ENCODE measurements around the gene TRAFD1.
"Not testable (repeated sequence)": the region's sequence is repeated elsewhere in the genome, so short reads cannot be mapped to it uniquely, and the experiment has no call there.

Gene TRAFD1

DNA sequence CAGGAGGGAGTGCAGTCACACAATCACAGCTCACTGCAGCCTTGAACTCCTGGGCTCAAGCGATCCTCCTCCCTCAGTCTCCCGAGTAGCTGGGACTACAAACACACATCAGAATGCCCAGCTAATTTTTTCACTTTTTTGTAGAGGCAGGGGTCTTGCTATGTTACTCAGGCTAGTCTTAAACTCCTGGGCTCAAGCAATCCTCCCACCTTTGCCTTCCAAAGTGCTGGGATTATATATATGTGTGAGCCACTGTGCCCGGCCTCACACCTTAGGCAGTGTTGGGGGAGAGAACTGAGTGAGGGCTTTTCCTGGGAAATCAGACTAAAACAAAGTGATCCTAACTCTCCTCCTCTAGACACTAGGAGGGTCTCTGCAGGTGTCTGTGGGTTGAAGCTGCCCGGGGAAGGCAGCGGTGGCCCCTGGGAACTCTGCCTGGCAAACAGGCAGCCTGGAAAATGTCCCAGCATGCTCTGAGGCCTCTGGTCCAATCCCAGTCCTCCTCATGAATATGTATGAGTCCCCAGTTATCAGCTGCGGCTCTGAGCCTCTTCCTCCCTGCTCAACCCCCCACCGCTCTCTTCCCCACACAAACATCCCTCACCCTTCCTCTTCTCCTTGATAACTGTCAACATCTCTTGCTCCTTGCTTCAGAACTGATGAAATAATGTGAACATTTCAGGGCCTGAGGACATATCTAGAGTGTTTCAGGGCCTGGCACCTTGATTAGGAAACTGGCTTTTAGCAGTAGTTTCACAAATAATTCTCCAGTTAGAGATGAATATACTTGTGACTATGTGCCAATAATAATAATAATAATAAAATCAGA is 8.9 kb upstream of the TRAFD1 start:
- DNase-seq, result peak; percentile 82

DNA sequence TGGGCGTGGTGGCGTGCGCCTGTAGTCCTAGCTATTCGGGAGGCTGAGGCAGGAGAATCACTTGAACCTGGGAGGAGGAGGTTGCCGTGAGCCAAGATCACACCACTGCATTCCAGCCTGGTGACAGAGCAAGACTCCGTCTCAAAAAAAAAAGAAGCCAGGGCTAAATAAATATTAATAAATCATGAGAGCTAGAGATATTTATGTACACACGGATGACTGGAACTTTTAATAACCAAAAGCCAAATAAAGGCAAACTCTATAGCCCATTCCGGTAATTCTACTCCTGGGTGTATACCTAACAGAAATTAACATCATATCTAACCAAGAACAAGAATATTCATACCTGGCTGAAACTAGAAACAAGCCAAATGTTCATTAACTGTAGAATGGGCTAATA is 7.7 kb upstream of the TRAFD1 start:
- no peak for DNase-seq

DNA sequence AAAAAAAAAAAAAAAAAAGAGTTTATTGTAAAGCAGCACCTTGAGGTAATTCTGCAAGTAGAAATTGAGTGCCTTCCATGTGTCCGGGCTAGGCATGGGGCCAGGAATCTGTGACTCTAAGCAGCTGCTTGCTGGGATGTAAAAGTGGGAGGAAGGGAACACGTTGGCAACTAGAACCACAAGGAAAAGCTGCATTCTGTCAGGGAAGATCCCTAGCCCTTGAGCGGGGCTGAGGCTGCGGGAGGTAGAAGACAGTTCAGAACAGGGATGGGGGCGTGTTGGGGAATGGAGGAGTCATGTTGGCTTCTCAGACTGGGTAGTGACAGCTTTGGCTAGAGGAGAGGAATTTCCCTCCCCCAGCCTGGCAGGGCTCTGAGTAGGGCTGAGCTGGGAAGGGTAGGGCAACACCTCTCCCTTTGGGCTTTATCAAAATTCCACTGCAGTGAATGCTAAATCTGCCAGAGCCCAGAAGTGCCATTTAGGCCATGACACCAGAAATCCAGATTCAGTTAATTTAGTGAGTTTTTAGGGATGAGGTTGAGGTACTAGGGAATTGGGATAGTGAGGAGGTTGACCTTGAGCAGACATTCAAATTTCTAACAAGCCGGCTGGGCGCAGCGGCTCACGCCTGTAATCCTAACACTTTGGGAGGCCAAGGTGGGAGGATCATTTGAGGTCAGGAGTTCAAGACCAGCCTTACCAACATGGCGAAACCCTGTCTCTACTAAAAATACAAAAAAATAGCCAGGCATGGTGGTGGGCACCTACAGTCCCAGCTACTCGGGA is 3.4 kb upstream of the TRAFD1 start:
- DNase-seq, result no peak

DNA sequence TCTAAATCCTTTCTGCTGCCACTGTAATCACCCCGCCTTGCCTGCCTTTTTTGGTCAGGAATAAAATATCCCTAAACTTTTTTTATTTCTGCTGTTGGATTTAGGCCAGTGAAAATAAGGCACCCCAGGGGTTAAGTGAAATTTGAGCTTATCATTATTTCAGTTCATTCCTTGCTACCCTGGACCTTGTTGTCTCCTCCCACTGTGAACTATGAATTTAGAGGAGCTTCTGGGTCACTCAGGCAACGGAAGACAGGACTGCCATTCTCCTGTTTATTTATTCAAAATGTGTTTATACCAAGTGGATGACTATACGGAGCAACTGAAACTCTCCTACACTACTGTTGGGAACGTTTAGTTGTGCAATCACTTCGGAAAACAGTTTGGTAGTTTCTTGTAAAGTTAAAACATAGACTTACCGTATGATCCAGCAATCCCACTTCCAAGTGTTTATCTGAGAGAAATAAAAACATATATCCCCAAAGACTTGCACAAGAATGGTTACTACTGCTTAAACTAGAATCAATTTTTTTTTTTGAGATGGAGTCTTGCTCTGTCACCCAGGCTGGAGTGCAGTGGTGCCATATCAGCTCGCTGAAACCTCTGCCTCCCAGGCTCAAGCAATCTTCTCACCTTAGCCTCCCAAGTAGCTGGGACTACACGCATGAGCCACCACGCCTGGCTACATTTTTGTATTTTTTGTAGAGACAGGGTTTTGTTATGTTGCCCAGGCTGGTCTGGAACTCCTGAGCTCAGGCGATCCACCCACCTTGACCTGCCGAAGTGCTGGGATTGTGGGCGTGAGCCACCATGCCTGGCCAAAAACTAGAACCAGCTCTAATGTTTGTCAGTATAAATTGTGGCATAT is 2.3 kb upstream of the TRAFD1 start:
- no peak for DNase-seq

DNA sequence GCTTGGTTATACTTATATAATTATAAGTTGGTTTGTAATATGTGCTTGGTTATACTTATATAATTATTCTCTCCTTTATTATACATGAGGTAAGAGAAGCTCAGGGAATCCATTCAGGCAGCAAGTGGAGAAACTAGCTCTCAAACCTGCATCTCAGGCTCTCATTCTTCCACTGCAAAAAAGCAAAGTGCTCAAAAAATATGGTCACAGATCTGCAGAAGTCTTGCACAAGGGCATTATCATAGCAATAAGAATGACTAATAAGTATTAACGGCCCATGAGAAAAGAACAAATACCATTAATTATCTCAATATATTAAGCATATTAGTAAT is 476 bp upstream of the TRAFD1 start:
- no peak for DNase-seq

DNA sequence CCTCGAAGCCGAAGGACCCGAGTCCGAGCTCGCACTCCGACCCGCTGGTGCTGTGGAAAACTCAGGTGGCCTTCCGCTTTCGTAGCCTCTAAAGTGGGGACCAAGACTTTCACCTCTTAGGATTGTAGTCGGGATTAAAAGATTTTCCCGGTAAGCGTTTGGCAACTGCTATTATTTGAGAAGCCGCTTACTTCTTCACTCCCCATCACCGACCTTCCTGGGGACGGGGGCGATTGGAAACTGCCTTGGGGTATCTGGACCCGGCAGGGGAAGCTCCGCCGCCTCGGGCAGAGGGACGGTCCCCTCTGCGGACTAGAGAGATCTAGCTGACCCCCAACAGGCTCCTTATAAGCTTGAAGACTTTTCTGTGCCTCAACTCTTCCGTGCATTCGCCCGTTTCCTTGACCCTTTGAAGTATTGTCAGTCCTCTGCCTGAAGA is 659 bp downstream of the TRAFD1 start:
- DNase-seq, result peak in 1 of 2 donors; percentile 17

DNA sequence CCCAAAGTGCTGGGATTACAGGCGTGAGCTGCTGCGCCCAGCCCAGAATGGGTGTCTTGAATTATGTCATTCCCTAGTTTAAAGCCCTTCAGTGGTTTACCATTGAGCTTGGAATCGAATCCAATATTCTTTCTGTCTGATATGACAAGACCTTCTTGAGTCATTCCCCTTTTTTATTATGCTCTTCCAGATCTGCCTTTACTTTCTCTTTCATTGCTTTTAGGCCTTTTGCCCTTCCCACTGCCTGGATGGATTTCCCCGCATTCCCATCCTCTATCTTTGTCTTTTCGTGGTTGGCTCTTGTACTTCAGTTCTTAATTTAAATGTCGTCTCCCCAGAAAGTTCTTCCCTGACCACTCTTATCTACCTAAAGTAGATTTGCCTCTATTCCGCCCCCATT is 1.6 kb downstream of the TRAFD1 start:
- DNase-seq, result no peak

DNA sequence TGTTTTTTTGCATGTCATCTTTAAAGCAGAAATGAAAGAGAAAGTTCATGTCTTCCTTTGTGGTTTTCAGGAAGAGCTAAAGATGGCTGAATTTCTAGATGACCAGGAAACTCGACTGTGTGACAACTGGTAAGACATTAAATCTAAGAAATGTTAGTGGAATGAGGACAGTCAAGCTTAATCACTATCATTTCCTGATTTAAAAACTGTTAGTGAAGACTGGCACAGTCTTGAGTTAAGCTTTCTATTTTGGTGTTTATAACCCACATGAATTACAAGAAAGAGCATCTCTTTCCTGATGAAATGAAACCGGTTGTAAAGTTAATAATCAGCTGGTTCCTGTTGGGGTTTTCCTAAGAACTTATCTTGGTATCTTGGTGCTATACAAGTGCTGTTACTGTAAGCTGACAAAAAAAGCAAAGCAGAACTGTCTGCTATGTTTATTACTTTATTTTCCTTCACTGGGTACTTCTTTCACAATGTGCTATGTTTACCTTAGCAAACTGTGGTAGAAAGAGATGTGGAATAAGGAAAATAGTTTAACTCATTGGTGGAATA is 5.2 kb downstream of the TRAFD1 start:
- DNase-seq, result peak; percentile 50 to 67

DNA sequence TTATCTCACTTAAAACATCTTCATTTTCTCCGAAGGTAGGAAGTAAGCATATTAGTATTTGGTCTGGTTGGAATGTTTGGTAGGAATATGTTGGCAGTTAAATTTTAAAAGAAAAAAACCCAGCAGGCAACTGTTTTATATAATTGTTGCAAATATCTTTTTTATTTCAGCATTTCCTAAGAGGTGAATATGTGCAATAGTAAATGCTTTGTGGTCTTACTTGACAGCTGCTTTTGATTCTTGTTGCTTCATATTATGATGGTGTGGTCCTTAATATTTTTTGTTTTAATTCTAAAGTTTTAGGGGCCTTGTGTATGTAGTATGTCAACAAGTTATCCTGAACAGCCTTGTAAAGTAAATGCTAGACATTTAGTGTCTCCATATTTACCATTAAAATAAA is 6.3 kb downstream of the TRAFD1 start:
- no peak for DNase-seq

DNA sequence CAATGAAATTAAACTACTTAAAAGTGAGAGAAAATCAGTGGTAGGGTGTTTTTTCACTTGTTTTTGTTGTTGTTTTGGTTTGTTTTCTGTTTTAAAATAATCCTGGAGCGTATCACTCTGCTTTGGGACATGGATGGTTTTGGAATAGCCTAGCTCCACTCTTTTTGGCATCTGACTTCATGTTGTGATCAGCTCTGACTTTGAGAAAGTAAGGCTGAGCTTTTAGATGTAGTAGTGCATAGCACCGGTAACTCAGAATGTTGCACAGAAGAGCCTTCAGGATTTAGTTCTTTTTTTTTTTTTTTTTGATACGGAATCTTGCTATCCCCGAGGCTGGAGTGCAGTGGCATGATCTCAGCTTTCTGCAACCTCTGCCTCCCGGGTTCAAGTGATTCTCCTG is 8.1 kb downstream of the TRAFD1 start:
- DNase-seq, result no peak

DNA sequence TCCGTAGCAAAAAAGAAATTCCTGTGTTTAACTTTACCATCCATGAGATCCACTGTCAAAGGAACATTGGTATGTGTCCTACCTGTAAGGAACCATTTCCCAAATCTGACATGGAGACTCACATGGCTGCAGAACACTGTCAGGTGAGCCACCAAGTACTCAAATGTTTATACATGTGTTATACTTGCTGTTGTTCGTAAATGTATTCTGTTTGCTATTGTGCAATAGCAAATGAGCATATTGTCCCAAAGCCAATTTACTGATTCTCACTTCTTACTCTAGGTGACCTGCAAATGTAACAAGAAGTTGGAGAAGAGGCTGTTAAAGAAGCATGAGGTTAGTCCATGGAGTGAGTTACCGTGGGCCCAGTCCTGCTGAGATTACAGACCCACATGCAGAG is 9.4 kb downstream of the TRAFD1 start:
- no peak for DNase-seq

DNA sequence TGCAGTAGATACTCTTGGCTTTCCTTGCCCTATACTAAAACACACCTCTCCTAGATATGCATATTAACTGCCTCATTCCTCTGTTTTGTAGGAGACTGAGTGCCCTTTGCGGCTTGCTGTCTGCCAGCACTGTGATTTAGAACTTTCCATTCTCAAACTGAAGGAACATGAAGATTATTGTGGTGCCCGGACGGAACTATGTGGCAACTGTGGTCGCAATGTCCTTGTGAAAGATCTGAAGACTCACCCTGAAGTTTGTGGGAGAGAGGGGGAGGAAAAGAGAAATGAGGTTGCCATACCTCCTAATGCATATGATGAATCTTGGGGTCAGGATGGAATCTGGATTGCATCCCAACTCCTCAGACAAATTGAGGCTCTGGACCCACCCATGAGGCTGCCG is 15.4 kb downstream of the TRAFD1 start:
- peak; percentile 82 to 88 for DNase-seq

DNA sequence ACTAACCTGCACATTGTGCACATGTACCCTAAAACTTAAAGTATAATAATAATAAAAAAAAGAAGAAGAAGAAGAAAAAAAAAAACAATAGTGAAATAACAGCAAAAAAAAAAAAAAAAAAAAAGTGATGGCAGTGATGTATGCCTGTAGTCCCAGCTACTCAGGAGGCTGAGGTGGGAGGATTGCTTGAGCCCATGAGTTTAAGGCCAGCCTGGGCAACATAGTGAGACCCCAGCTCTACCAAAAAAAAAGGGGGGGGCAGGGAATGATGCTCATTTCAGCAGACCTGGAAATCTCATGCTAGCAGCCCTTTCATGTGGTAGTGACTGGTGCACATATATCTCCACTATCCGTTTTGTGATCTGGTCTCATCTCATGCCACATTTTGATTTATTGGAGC is 20.8 kb downstream of the TRAFD1 start:
- no peak for DNase-seq

DNA sequence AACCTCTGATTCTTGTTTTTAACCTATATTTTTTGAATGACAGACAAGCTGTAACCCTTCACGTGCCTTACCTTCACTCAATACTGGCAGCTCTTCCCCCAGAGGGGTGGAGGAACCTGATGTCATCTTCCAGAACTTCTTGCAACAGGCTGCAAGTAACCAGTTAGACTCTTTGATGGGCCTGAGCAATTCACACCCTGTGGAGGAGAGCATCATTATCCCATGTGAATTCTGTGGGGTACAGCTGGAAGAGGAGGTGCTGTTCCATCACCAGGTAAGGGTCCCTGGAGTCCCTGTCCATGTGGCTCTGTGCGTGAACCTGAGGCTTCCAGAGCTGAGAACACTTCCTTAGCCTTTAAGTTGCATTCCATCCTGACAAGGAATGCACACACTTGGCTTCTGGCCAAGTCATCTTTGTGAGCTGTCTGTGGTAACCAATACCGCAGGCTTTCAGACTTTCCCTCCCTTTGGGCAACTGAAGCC is 22.7 kb downstream of the TRAFD1 start:
- no peak for DNase-seq

DNA sequence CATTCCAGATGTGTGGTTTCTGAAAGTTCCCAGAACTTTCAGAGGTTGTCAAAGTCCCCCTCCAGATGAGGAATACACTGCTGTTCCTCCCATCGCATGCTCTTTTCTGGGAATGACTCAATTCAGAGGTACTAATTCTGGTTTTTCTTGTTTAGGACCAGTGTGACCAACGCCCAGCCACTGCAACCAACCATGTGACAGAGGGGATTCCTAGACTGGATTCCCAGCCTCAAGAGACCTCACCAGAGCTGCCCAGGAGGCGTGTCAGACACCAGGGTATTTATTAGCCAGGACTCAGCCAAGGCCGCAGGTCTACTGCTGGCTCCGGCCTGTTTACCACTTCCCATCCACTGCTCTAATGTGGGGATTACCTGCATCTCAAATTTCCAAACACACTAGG is 24.2 kb downstream of the TRAFD1 start:
- DNase-seq, result no peak

DNA sequence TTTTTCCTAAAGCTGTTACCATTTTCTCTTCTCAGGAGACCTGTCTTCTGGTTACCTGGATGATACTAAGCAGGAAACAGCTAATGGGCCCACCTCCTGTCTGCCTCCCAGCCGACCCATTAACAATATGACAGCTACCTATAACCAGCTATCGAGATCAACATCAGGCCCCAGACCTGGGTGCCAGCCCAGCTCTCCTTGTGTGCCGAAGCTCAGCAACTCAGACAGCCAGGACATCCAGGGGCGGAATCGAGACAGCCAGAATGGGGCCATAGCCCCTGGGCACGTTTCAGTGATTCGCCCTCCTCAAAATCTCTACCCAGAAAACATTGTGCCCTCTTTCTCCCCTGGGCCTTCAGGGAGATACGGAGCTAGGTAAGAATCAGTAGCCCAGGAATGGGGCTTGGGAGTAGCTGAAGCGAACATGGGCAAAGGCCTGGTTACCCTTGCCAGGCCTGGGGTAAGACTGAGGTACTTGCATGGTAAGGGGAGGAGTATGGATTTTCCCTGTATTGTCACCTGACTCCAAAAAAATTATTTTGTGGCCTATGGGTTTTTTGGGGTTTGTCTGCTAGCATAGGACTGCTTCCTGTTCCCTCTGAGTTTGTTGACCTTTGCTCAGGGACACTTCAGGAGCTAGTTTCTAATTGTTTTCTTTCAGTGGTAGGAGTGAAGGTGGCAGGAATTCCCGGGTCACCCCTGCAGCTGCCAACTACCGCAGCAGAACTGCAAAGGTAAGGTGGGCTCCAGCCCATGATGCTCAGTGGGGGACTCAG is 26.6 kb downstream of the TRAFD1 start:
- no peak for DNase-seq

DNA sequence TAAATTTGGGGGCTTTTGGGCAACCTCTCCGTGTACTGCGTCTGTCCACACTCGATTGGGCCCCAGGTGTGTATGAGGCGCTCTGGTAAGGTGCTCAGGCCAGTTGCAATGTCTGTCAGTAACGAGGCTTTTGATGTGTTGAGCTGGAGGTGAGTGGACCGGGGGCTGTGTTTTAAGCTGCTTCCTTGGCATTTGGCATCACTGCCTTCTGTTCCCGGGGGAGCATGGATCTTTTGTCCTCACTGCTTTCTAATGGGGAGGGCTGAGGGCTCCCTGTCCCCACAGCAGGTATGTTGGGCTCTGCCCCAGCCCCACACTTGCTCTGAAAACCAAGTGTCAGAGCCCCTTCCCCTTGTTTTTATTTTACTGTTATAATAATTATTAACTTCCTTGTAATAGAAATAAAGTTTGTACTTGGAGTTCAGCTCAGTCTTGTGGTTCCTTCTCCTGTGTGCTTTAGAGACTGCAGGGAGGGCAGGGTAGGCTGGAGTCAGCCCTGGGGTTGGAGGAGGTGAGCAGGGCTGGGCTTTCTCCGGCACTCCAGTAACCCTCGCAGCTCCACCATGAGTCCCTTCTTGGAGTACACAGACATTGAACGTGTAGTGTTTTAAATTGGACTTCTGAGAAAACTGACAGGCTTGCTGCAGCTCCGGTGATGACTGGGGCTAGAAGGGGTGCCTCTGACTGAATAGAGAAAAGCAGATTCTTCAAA is 28.0 kb downstream of the TRAFD1 start:
- no peak for DNase-seq

DNA sequence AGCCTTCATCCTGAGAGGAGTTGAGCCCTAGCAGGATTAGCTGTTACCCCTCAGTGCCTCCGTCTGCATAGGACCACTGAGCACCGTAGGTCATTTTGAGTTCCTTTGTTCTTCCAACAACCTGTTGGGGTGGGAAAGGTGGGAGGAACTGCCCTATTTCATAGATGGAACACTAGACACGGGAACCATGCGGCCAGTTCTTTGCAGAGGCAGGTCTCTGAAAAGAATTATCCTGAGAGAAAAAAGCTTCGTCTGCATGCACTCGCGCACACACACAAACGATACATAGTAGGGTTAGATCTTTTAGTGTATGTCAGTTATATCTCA is 28.5 kb downstream of the TRAFD1 start:
- DNase-seq, result no peak

DNA sequence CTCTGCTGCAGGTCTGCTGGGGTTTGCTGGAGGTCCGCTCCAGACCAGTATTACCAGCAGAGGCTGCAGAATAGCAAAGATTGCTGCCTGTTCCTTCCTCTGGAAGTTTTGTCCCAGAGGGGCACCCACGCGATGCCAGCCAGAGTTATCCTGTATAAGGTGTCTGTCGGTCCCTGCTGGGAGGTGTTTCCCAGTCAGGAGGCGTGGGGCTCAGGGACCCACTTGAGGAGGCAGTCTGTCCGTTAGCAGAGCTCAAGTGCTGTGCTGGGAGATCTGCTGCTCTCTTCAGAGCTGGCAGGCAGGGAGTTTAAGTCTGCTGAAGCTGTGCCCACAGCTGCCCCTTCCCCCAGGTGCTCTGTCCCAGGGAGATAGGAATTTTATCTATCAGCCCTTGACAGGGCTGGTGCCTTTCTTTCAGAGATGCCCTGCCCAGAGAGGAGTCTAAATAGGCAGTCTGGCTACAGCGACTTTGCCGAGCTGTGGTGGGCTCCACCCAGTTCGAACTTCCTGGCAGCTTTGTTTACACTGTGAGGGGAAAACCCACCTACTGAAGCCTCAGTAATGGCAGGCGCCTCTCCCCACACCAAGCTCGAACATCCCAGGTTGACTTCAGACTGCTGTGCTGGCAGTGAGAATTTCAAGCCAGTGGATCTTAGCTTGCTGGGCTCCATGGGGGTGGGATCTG is 33.2 kb downstream of the TRAFD1 start:
- not testable (repeated sequence) for DNase-seq

DNA sequence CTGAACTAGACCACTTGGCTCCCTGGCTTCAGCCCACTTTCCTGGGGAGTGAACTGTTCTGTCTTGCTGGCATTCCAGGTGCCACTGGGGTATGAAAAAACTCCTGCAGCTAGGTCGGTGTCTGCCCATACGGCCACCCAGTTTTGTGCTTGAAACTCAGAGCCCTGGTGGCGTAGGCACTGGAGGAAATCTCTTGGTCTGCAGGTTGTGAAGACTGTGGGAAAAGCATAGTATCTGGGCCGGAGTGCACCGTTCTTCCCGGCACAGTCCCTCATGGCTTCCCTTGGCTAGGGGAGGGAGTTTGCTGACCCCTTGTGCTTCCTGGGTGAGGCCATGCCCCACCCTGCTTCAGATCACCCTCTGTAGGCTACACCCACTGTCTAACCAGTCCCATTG is 33.8 kb downstream of the TRAFD1 start:
- no peak for DNase-seq

DNA sequence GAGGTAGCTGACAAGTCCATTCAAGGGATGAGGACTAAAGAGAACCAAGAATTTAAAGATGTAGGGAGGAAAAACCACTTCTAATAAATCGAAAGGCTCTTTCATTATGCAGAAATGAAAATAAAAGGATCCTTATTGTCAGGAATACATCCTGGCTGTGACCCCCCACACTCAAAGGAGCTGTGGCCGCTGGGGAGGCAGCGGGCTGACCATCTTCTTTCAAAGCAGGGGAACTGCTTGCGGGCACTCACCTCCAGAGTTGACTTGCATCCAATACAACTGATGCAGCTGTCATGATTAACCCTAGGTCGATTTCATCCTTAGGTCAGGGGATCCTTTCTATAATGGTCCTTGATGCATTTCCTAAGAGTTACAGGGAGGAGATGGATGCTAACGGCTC is 35.3 kb downstream of the TRAFD1 start:
- DNase-seq, result no peak
